ENCODE data around the gene NAA25.
"Not testable (repeated sequence)": the region's sequence is repeated elsewhere in the genome, so short reads cannot be mapped to it uniquely, and the experiment has no call there.

Gene NAA25

DNA sequence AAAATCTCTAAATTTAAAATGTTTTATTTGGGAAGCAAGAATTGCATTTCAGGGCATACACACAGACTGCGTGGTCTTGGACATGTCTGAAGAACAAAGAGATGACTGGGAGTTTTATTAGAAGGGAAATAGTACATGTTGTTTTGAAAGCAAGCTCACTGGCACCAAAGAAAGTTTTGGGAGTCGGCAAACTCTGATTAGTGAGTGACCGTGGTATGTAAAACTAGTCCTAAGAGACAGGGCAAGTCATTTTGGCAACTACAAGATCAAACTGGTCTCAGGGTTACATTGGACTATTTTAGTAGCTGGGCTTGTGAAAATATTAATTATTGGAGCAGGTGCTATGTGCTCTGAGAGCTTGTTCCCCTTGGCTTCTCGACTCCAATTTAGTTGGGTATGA lies 110.6 kb downstream of the NAA25 start:
- no peaks in the 10 kb centered on the region for H4K20me1 ChIP-seq (ENCODE audit: insufficient read depth, low read length)
- no peak for TF ChIP-seq EZH2 (IDR thresholded peaks at IDR 0.05; ENCODE audit: borderline replicate concordance, low read depth, low read length, severe bottlenecking)
- TF ChIP-seq, protein P1, sequence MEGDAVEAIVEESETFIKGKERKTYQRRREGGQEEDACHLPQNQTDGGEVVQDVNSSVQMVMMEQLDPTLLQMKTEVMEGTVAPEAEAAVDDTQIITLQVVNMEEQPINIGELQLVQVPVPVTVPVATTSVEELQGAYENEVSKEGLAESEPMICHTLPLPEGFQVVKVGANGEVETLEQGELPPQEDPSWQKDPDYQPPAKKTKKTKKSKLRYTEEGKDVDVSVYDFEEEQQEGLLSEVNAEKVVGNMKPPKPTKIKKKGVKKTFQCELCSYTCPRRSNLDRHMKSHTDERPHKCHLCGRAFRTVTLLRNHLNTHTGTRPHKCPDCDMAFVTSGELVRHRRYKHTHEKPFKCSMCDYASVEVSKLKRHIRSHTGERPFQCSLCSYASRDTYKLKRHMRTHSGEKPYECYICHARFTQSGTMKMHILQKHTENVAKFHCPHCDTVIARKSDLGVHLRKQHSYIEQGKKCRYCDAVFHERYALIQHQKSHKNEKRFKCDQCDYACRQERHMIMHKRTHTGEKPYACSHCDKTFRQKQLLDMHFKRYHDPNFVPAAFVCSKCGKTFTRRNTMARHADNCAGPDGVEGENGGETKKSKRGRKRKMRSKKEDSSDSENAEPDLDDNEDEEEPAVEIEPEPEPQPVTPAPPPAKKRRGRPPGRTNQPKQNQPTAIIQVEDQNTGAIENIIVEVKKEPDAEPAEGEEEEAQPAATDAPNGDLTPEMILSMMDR (IDR thresholded peaks at IDR 0.05; ENCODE audit: borderline replicate concordance, extremely low read depth, low read length, poor library complexity, severe bottlenecking): no peak
- H3K4me2 ChIP-seq (ENCODE audit: insufficient read depth, low read length): no peak overlapping the region
- H3K27ac ChIP-seq (ENCODE audit: low read length): no peak overlapping the region
- ATAC-seq (ENCODE audit: insufficient read depth, low read depth): no peak
- H3K79me2 ChIP-seq (ENCODE audit: insufficient read depth, low read length): no peaks in the 10 kb centered on the region
- no peaks in the 10 kb centered on the region for H3K27me3 ChIP-seq (ENCODE audit: insufficient read depth, low read length, poor library complexity)
- peaks cover 38% of the 10 kb centered on the region for H3K4me1 ChIP-seq (ENCODE audit: insufficient read depth, low read length)
- H3K4me3 ChIP-seq (ENCODE audit: low read depth in 1 of 2, low read length in 2 of 2): no peak overlapping the region
- no peaks in the 10 kb centered on the region for H3K36me3 ChIP-seq (ENCODE audit: insufficient read depth, low read length)
- no peak for DNase-seq
- H3K9ac ChIP-seq (ENCODE audit: low read depth, low read length): no peak overlapping the region
- H2AFZ ChIP-seq (ENCODE audit: low read depth, low read length): no peak overlapping the region
- no peaks in the 10 kb centered on the region for H3K9me3 ChIP-seq (ENCODE audit: insufficient read depth, low read length, severe bottlenecking)

DNA sequence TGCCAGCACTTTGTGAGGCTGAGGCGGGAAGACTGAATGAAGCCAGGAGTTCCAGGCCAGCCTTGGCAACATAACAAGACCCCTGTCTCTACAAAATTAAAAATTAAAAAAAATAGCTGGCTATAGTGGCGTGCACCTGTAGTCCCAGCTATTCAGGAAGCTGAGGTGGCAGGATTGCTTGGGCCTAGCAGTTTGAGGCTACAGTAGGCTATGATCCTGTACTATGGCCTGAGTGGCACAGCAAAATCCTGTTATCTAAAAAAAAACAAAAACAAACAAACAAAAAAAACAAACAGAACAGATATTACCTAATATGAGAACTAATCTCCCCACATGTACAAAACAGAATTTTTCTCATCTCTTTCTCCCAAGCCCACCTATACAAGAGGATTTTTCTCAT lies 111.3 kb downstream of the NAA25 start:
- Histone ChIP-seq H3K4me3 (ENCODE audit: low read depth in 1 of 2, low read length in 2 of 2) (no peak overlapping the region), H3K27me3 (ENCODE audit: insufficient read depth, low read length, poor library complexity) (no peaks in the 10 kb centered on the region), H4K20me1 (ENCODE audit: insufficient read depth, low read length) (no peaks in the 10 kb centered on the region), H3K36me3 (ENCODE audit: insufficient read depth, low read length) (no peaks in the 10 kb centered on the region), H3K9me3 (ENCODE audit: insufficient read depth, low read length, severe bottlenecking) (no peaks in the 10 kb centered on the region), H3K9ac (ENCODE audit: low read depth, low read length) (no peak overlapping the region), H3K4me1 (ENCODE audit: insufficient read depth, low read length) (peaks cover 43% of the 10 kb centered on the region), H3K27ac (ENCODE audit: low read length) (no peak overlapping the region), H3K79me2 (ENCODE audit: insufficient read depth, low read length) (no peaks in the 10 kb centered on the region), H3K4me2 (ENCODE audit: insufficient read depth, low read length) (no peak overlapping the region), H2AFZ (ENCODE audit: low read depth, low read length) (no peak overlapping the region)
- no peak for TF ChIP-seq EZH2 (IDR thresholded peaks at IDR 0.05; ENCODE audit: borderline replicate concordance, low read depth, low read length, severe bottlenecking)
- TF ChIP-seq, protein P1 (IDR thresholded peaks at IDR 0.05; ENCODE audit: borderline replicate concordance, extremely low read depth, low read length, poor library complexity, severe bottlenecking): no peak
- no peak for DNase-seq
- ATAC-seq (ENCODE audit: insufficient read depth, low read depth): no peak

DNA sequence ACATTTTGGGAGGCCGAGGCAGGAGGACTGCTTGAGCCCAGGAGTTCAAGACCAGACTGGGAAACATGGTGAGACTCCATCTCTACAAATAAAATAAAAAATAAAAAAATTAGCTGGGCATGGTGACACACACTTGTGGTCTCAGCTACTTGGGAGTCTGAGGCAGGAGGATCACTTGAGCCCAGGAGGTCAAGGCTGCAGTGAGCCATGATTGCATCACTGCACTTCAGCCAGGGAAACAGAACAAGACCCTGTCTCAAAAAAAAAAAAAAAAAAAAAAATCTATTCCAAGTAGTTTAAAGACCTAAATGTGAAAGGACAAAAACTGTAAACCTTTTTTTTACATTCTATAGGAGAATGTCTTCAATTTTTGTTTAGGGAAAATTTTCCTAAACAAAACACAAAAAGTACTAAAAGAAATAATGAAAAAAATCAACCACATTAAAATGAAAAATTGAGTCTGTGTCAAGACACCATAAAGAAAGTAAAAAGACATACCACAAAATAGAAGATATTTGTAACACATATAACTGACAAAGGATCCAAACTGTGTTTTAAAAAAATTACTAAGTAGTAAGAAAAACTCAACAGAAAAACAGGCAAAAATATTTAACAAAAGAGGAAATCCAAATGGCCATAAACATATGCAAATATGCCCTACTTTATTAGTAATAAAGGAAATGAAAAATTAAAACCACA lies 112.7 kb downstream of the NAA25 start:
- Histone ChIP-seq H3K79me2 (ENCODE audit: insufficient read depth, low read length) (no peaks in the 10 kb centered on the region), H2AFZ (ENCODE audit: low read depth, low read length) (no peak overlapping the region), H3K36me3 (ENCODE audit: insufficient read depth, low read length) (no peaks in the 10 kb centered on the region), H3K4me3 (ENCODE audit: low read depth in 1 of 2, low read length in 2 of 2) (no peak overlapping the region), H3K27ac (ENCODE audit: low read length) (peak overlapping the region; percentile 85; the same call in 1 of the 2 replicates), H3K4me1 (ENCODE audit: insufficient read depth, low read length) (peaks cover 47% of the 10 kb centered on the region), H3K27me3 (ENCODE audit: insufficient read depth, low read length, poor library complexity) (no peaks in the 10 kb centered on the region), H3K9me3 (ENCODE audit: insufficient read depth, low read length, severe bottlenecking) (no peaks in the 10 kb centered on the region), H3K4me2 (ENCODE audit: insufficient read depth, low read length) (0 out of 2 replicates have a peak overlapping the region, but pooled peaks have one; percentile 73), H3K9ac (ENCODE audit: low read depth, low read length) (no peak overlapping the region; the same call in 1 of the 2 replicates), H4K20me1 (ENCODE audit: insufficient read depth, low read length) (no peaks in the 10 kb centered on the region)
- ATAC-seq (ENCODE audit: insufficient read depth, low read depth): no peak
- no peak for DNase-seq
- TF ChIP-seq, protein P1 (IDR thresholded peaks at IDR 0.05; ENCODE audit: borderline replicate concordance, extremely low read depth, low read length, poor library complexity, severe bottlenecking): no peak
- TF ChIP-seq EZH2 (IDR thresholded peaks at IDR 0.05; ENCODE audit: borderline replicate concordance, low read depth, low read length, severe bottlenecking): no peak

DNA sequence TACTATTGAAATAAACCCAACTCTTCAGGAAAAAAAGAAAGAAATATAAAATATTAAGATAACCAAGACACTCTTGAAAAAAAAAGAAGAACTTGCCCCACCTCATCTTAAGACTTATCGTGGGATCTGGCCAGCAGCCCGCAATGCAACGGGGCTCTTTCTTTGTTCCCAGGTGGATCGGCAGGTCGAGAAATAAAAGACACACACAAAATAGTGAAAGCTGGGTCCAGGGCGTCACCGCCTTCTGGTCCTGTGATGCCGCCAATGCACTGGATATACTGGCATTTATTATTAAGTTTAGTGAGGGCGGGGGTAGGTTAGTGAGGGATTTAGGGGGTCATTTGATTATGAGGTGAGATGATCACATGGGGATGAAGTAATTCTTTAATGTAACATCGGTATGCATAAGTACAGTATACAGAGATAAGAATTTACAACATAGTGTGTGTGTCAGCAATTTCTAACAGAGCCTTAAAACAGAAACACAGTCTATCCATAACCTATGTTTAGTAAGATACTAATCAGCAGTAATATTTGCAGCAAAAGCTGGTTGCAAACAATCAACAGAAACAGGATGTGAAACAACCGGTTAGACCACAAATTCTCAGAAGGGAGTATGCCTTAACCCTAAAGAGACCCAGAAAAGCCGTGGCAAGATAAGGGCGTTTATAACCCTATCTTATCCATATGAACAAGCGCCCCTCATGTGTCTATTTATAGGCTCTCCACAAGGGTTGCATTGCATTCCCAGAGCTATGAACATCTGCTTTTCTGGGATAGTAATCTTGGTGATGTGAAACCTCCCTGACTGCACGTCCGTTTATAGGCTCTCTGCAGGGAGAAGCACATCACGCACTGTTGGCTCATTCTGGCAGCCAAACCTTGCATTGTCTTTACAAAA lies 114.1 kb downstream of the NAA25 start:
- not testable (repeated sequence) for H3K36me3 ChIP-seq (ENCODE audit: insufficient read depth, low read length); H3K79me2 ChIP-seq (ENCODE audit: insufficient read depth, low read length); H4K20me1 ChIP-seq (ENCODE audit: insufficient read depth, low read length); H3K27me3 ChIP-seq (ENCODE audit: insufficient read depth, low read length, poor library complexity); H3K9me3 ChIP-seq (ENCODE audit: insufficient read depth, low read length, severe bottlenecking)
- Histone ChIP-seq H3K27ac (ENCODE audit: low read length) (peak overlapping the region; percentile 85), H3K4me2 (ENCODE audit: insufficient read depth, low read length) (peak overlapping the region; percentile 73), H3K4me3 (ENCODE audit: low read depth in 1 of 2, low read length in 2 of 2) (peak overlapping the region; percentile 11 to 55; a peak in 3 of 4 replicates), H3K4me1 (ENCODE audit: insufficient read depth, low read length) (peaks cover 47% of the 10 kb centered on the region), H2AFZ (ENCODE audit: low read depth, low read length) (peak overlapping the region; percentile 76), H3K9ac (ENCODE audit: low read depth, low read length) (peak overlapping the region; percentile 50)
- peak; percentile 44 for ATAC-seq (ENCODE audit: insufficient read depth, low read depth)
- DNase-seq: peak; percentile 59

Data from DND-41 (cell line).